ENCODE results near the gene ZNF738.
"Not testable (repeated sequence)": the region's sequence is repeated elsewhere in the genome, so short reads cannot be mapped to it uniquely, and the experiment has no call there.

ZNF738 gene

GRCh38 chr19:21358768-21359451 lies at the start of gene ZNF738:
Gene ZNF738, plus strand, starts transcription at chr19:21359000. Its CDS starts 141 bp downstream, at chr19:21359141.
- Mint-ChIP-seq H3K36me3 (peaks cover 7% of the 10 kb centered on the region), H3K9me3 (ENCODE audit: low read depth) (peaks cover 3% of the 10 kb centered on the region), H3K4me1 (ENCODE audit: low read depth) (peaks cover 14% of the 10 kb centered on the region), H3K27me3 (no peaks in the 10 kb centered on the region), H3K27ac (peak within 1 kb of the TSS; percentile 95), H3K4me3 (peak within 1 kb of the TSS; percentile 99)

- Mint-ChIP-seq H3K27ac (peak overlapping the region; percentile 13), H3K4me1 (ENCODE audit: low read depth) (peaks cover 51% of the 10 kb centered on the region), H3K36me3 (peaks cover 14% of the 10 kb centered on the region)
- not testable (repeated sequence) for H3K4me3 Mint-ChIP-seq; H3K9me3 Mint-ChIP-seq (ENCODE audit: low read depth); H3K27me3 Mint-ChIP-seq
Measured at GRCh38 chr19:21312807-21313206, 46.0 kb upstream of the ZNF738 start.

GRCh38 chr19:21314676-21315075 lies 44.1 kb upstream of the ZNF738 start:
- Mint-ChIP-seq H3K36me3 (peaks cover 10% of the 10 kb centered on the region), H3K4me3 (no peak overlapping the region), H3K27me3 (no peaks in the 10 kb centered on the region), H3K4me1 (ENCODE audit: low read depth) (peaks cover 59% of the 10 kb centered on the region), H3K27ac (peak overlapping the region; percentile 76), H3K9me3 (ENCODE audit: low read depth) (no peaks in the 10 kb centered on the region)

GRCh38 chr19:21317821-21318220 lies 41.0 kb upstream of the ZNF738 start:
- peaks cover 66% of the 10 kb centered on the region for H3K4me1 Mint-ChIP-seq (ENCODE audit: low read depth)
- H3K27ac Mint-ChIP-seq, result no peak overlapping the region
- no peak overlapping the region for H3K4me3 Mint-ChIP-seq
- H3K36me3 Mint-ChIP-seq, result peaks cover 10% of the 10 kb centered on the region
- H3K27me3 Mint-ChIP-seq, result no peaks in the 10 kb centered on the region
- no peaks in the 10 kb centered on the region for H3K9me3 Mint-ChIP-seq (ENCODE audit: low read depth)

GRCh38 chr19:21321134-21321533 lies 37.7 kb upstream of the ZNF738 start:
- Mint-ChIP-seq H3K4me1 (ENCODE audit: low read depth) (peaks cover 72% of the 10 kb centered on the region), H3K9me3 (ENCODE audit: low read depth) (peaks cover 3% of the 10 kb centered on the region), H3K27ac (peak overlapping the region; percentile 58), H3K27me3 (no peaks in the 10 kb centered on the region), H3K4me3 (no peak overlapping the region), H3K36me3 (peaks cover 26% of the 10 kb centered on the region)

GRCh38 chr19:21321996-21322395 lies 36.8 kb upstream of the ZNF738 start:
- peaks cover 6% of the 10 kb centered on the region for H3K9me3 Mint-ChIP-seq (ENCODE audit: low read depth)
- peak overlapping the region; percentile 64 for H3K27ac Mint-ChIP-seq
- peaks cover 76% of the 10 kb centered on the region for H3K4me1 Mint-ChIP-seq (ENCODE audit: low read depth)
- no peaks in the 10 kb centered on the region for H3K27me3 Mint-ChIP-seq
- H3K36me3 Mint-ChIP-seq, result peaks cover 31% of the 10 kb centered on the region
- no peak overlapping the region for H3K4me3 Mint-ChIP-seq

GRCh38 chr19:21322528-21322927 lies 36.3 kb upstream of the ZNF738 start:
- Mint-ChIP-seq H3K4me3 (peak overlapping the region; percentile 7), H3K27ac (peak overlapping the region; percentile 64), H3K4me1 (ENCODE audit: low read depth) (peaks cover 74% of the 10 kb centered on the region), H3K27me3 (no peaks in the 10 kb centered on the region), H3K36me3 (peaks cover 28% of the 10 kb centered on the region), H3K9me3 (ENCODE audit: low read depth) (peaks cover 6% of the 10 kb centered on the region)

GRCh38 chr19:21323000-21323399 lies 35.8 kb upstream of the ZNF738 start:
- Mint-ChIP-seq H3K27ac (peak overlapping the region; percentile 70), H3K4me1 (ENCODE audit: low read depth) (peaks cover 75% of the 10 kb centered on the region), H3K9me3 (ENCODE audit: low read depth) (peaks cover 6% of the 10 kb centered on the region), H3K27me3 (no peaks in the 10 kb centered on the region), H3K36me3 (peaks cover 28% of the 10 kb centered on the region), H3K4me3 (peak overlapping the region; percentile 7)

GRCh38 chr19:21326169-21326568 lies 32.6 kb upstream of the ZNF738 start:
- Mint-ChIP-seq H3K4me1 (ENCODE audit: low read depth) (peaks cover 65% of the 10 kb centered on the region), H3K27ac (peak overlapping the region; percentile 22), H3K27me3 (no peaks in the 10 kb centered on the region), H3K4me3 (peak overlapping the region; percentile 60), H3K36me3 (peaks cover 21% of the 10 kb centered on the region), H3K9me3 (ENCODE audit: low read depth) (peaks cover 6% of the 10 kb centered on the region)

GRCh38 chr19:21328406-21328805 lies 30.4 kb upstream of the ZNF738 start:
- Mint-ChIP-seq H3K4me1 (ENCODE audit: low read depth) (peaks cover 45% of the 10 kb centered on the region), H3K27me3 (no peaks in the 10 kb centered on the region), H3K27ac (peak overlapping the region; percentile 99), H3K4me3 (peak overlapping the region; percentile 99), H3K9me3 (ENCODE audit: low read depth) (peaks cover 6% of the 10 kb centered on the region), H3K36me3 (peaks cover 20% of the 10 kb centered on the region)

GRCh38 chr19:21328885-21329605 lies 29.8 kb upstream of the ZNF738 start, which contains the start of gene ZNF708:
Gene ZNF708, minus strand, starts transcription at chr19:21329410. Its CDS starts 198 bp downstream, at chr19:21329212.
- Mint-ChIP-seq H3K27ac (peak within 1 kb of the TSS; percentile 99), H3K9me3 (ENCODE audit: low read depth) (peaks cover 6% of the 10 kb centered on the region), H3K36me3 (peaks cover 19% of the 10 kb centered on the region), H3K4me1 (ENCODE audit: low read depth) (peaks cover 41% of the 10 kb centered on the region), H3K4me3 (peak within 1 kb of the TSS; percentile 99), H3K27me3 (no peaks in the 10 kb centered on the region)

GRCh38 chr19:21335721-21336120 lies 23.1 kb upstream of the ZNF738 start:
- Mint-ChIP-seq H3K27me3 (no peaks in the 10 kb centered on the region), H3K36me3 (peaks cover 18% of the 10 kb centered on the region), H3K9me3 (ENCODE audit: low read depth) (peaks cover 6% of the 10 kb centered on the region), H3K4me3 (no peak overlapping the region), H3K27ac (no peak overlapping the region), H3K4me1 (ENCODE audit: low read depth) (peaks cover under 1% of the 10 kb centered on the region)

- Mint-ChIP-seq H3K36me3 (peaks cover 14% of the 10 kb centered on the region), H3K9me3 (ENCODE audit: low read depth) (peaks cover 10% of the 10 kb centered on the region)
- H3K4me1 Mint-ChIP-seq (ENCODE audit: low read depth); H3K27me3 Mint-ChIP-seq; H3K4me3 Mint-ChIP-seq; H3K27ac Mint-ChIP-seq: not testable (repeated sequence)
Measured at GRCh38 chr19:21344841-21345240, 14.0 kb upstream of the ZNF738 start.

- Mint-ChIP-seq H3K9me3 (ENCODE audit: low read depth) (peaks cover 18% of the 10 kb centered on the region), H3K4me1 (ENCODE audit: low read depth) (peaks cover 10% of the 10 kb centered on the region), H3K4me3 (no peak overlapping the region), H3K27ac (no peak overlapping the region), H3K27me3 (no peaks in the 10 kb centered on the region), H3K36me3 (peaks cover 3% of the 10 kb centered on the region)
Measured at GRCh38 chr19:21352830-21353229, 6.0 kb upstream of the ZNF738 start.

- Mint-ChIP-seq H3K36me3 (peaks cover 22% of the 10 kb centered on the region), H3K27me3 (no peaks in the 10 kb centered on the region), H3K4me1 (ENCODE audit: low read depth) (peaks cover 13% of the 10 kb centered on the region), H3K4me3 (peak overlapping the region; percentile 6), H3K27ac (no peak overlapping the region), H3K9me3 (ENCODE audit: low read depth) (no peaks in the 10 kb centered on the region)
Measured at GRCh38 chr19:21362291-21362690, 3.5 kb downstream of the ZNF738 start.

All from activated naive CD8-positive, alpha-beta T cell (primary cell).